ENCODE results near the gene ZBTB7C. TPM values are rescaled to one million over a fixed set of nuclear protein-coding genes. Genes with fewer than 3 reads are reported as not detected.
"Not testable (repeated sequence)": the region's sequence is repeated elsewhere in the genome, so short reads cannot be mapped to it uniquely, and the experiment has no call there.

ZBTB7C gene
- total RNA-seq, 1 donor from 2014 or later = 0.11 TPM

GRCh38 chr18:48442761-48443160 lies 33.6 kb upstream of the ZBTB7C start:
- H3K4me3 Mint-ChIP-seq (ENCODE audit: unreplicated experiment) = no peak overlapping the region
- no peak for TF ChIP-seq CTCF (IDR thresholded peaks at IDR 0.05)
- H3K27me3 Mint-ChIP-seq (ENCODE audit: unreplicated experiment) = peaks cover 65% of the 10 kb centered on the region
- H3K4me1 Mint-ChIP-seq (ENCODE audit: unreplicated experiment) = peaks cover 35% of the 10 kb centered on the region
- H3K9me3 Mint-ChIP-seq (ENCODE audit: unreplicated experiment) = no peaks in the 10 kb centered on the region
- no peaks in the 10 kb centered on the region for H3K36me3 Mint-ChIP-seq (ENCODE audit: unreplicated experiment)
- DNase-seq (ENCODE audit: extremely low spot score, unreplicated experiment) = no peak
- no peak overlapping the region for H3K27ac Mint-ChIP-seq (ENCODE audit: unreplicated experiment)

- TF ChIP-seq CTCF (IDR thresholded peaks at IDR 0.05) = no peak
- no peak for DNase-seq (ENCODE audit: extremely low spot score, unreplicated experiment)
- no peak overlapping the region for H3K4me3 Mint-ChIP-seq (ENCODE audit: unreplicated experiment)
- H3K27me3 Mint-ChIP-seq (ENCODE audit: unreplicated experiment) = peaks cover 74% of the 10 kb centered on the region
- no peak overlapping the region for H3K27ac Mint-ChIP-seq (ENCODE audit: unreplicated experiment)
- no peaks in the 10 kb centered on the region for H3K36me3 Mint-ChIP-seq (ENCODE audit: unreplicated experiment)
- peaks cover 25% of the 10 kb centered on the region for H3K4me1 Mint-ChIP-seq (ENCODE audit: unreplicated experiment)
- no peaks in the 10 kb centered on the region for H3K9me3 Mint-ChIP-seq (ENCODE audit: unreplicated experiment)
Observed at GRCh38 chr18:48441405-48441881, 32.3 kb upstream of the ZBTB7C start.

- Mint-ChIP-seq H3K4me1 (ENCODE audit: unreplicated experiment) (peaks cover 23% of the 10 kb centered on the region), H3K36me3 (ENCODE audit: unreplicated experiment) (no peaks in the 10 kb centered on the region), H3K4me3 (ENCODE audit: unreplicated experiment) (no peak overlapping the region), H3K27me3 (ENCODE audit: unreplicated experiment) (peaks cover 79% of the 10 kb centered on the region), H3K9me3 (ENCODE audit: unreplicated experiment) (no peaks in the 10 kb centered on the region), H3K27ac (ENCODE audit: unreplicated experiment) (no peak overlapping the region)
- TF ChIP-seq CTCF (IDR thresholded peaks at IDR 0.05) = no peak
- DNase-seq (ENCODE audit: extremely low spot score, unreplicated experiment) = no peak
Observed at GRCh38 chr18:48440924-48441323, 31.7 kb upstream of the ZBTB7C start.

GRCh38 chr18:48436907-48437306 lies 27.7 kb upstream of the ZBTB7C start:
- H3K9me3 Mint-ChIP-seq (ENCODE audit: unreplicated experiment) = no peaks in the 10 kb centered on the region
- H3K4me1 Mint-ChIP-seq (ENCODE audit: unreplicated experiment) = peaks cover 11% of the 10 kb centered on the region
- no peak overlapping the region for H3K27ac Mint-ChIP-seq (ENCODE audit: unreplicated experiment)
- DNase-seq (ENCODE audit: extremely low spot score, unreplicated experiment) = no peak
- TF ChIP-seq CTCF (IDR thresholded peaks at IDR 0.05) = no peak
- H3K27me3 Mint-ChIP-seq (ENCODE audit: unreplicated experiment) = peaks cover 79% of the 10 kb centered on the region
- H3K36me3 Mint-ChIP-seq (ENCODE audit: unreplicated experiment) = no peaks in the 10 kb centered on the region
- no peak overlapping the region for H3K4me3 Mint-ChIP-seq (ENCODE audit: unreplicated experiment)

- H3K27me3 Mint-ChIP-seq (ENCODE audit: unreplicated experiment) = peaks cover 76% of the 10 kb centered on the region
- not testable (repeated sequence) for H3K4me1 Mint-ChIP-seq (ENCODE audit: unreplicated experiment); H3K9me3 Mint-ChIP-seq (ENCODE audit: unreplicated experiment)
Observed at GRCh38 chr18:48434382-48434781, 25.2 kb upstream of the ZBTB7C start.

GRCh38 chr18:48433541-48433940 lies 24.4 kb upstream of the ZBTB7C start:
- Mint-ChIP-seq H3K4me3 (ENCODE audit: unreplicated experiment) (no peak overlapping the region), H3K36me3 (ENCODE audit: unreplicated experiment) (no peaks in the 10 kb centered on the region), H3K27ac (ENCODE audit: unreplicated experiment) (no peak overlapping the region), H3K4me1 (ENCODE audit: unreplicated experiment) (no peaks in the 10 kb centered on the region), H3K27me3 (ENCODE audit: unreplicated experiment) (peaks cover 76% of the 10 kb centered on the region), H3K9me3 (ENCODE audit: unreplicated experiment) (no peaks in the 10 kb centered on the region)
- TF ChIP-seq CTCF (IDR thresholded peaks at IDR 0.05) = no peak
- no peak for DNase-seq (ENCODE audit: extremely low spot score, unreplicated experiment)

More at GRCh38 chr18:48434382-48434781, 25.2 kb upstream of the ZBTB7C start:
- not testable (repeated sequence) for H3K36me3 Mint-ChIP-seq (ENCODE audit: unreplicated experiment); H3K27ac Mint-ChIP-seq (ENCODE audit: unreplicated experiment); H3K4me3 Mint-ChIP-seq (ENCODE audit: unreplicated experiment); DNase-seq (ENCODE audit: extremely low spot score, unreplicated experiment)

All from osteocyte (in vitro differentiated cells).